ENCODE measurements around the gene KRTAP1-5.
"Not testable (repeated sequence)": the region's sequence is repeated elsewhere in the genome, so short reads cannot be mapped to it uniquely, and the experiment has no call there.

KRTAP1-5 gene

DNA sequence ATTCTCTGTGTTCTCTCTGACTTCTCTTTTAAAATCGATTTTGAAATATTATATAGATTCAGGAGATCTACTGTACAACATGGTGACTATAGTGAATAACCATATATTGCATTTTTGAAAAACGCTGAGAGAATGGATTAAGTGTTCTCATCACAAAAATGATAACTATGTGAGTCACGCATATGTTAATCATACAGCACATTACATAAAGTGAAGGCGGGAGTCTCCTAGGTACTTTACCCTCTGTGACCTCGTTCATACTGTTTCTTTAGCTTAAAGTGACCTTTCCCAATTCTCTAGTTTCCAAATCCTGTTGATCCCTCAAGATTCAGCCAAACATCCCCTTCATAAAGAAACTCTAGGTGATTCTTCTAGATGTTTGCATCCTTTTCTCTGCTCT, 24.2 kb downstream of the KRTAP1-5 start:
- no peak for DNase-seq

- no peak for DNase-seq
Observed at GRCh38 chr17:41001795-41002194, 25.2 kb downstream of the KRTAP1-5 start.

DNA sequence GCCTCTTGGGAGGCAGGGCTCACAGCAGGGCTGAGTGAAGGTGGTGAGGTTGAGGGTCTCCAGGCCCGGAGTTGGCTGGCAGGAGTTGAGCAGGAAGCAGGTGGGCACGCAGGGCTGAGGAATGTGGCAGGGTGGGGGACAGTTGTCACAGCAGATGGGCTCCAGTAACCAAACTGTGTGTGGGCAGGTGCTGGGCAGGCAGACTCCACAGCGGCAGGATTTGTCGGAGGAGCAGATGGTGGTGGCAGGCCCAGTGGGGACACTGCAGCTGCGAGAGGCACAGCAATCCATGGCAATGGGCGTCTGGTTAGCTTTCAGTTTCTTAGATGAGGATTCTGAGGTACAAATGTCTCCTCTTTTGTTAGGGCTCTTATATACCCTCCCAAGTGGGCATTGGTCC, 27.4 kb downstream of the KRTAP1-5 start, which contains the start of gene KRTAP3-2:
TSS of gene KRTAP3-2 (minus strand) at position 344 of the 400 bp plus-strand sequence. CDS start at position 291, 53 bp downstream.
- DNase-seq, result not testable (repeated sequence)

DNA sequence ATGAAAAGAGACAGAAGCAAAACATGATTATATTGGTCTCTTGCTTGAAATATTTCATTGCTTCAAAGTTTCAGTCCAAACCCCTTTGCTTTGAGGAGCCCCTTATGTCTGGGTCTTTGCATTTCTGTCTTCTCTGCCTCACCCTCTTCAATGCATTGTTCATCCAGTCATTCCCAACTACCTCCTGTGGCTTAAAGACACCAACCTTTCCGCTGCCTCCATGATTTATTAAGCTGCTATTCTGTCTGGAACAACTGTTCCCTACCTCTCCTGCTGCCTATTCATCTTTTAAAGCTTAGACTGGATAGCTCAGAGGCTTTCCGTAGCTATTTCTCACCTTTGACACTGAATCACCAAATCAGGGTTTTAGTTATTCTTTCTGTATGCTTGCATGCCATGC, 29.6 kb downstream of the KRTAP1-5 start:
- no peak for DNase-seq

GRCh38 chr17:40996829-40997228, 30.2 kb downstream of the KRTAP1-5 start:
- no peak for DNase-seq

DNA sequence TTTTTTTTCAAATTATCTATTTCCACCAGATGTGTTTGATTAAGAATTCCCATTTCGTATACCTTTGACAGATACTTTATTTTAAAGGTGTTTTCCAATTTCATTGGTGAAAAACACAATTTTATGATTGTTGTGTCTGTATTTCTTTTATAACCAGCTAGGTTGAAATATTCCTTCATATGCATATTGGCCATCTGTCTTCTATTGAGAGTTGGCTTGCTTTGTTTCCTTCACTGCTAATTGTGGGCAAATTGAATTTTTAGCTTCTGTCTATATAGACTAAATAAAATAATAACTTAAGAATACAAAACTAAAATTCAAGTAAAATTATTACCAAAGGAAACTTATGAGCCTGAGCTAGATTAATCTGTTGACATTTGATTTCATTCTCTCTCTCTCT, 31.9 kb downstream of the KRTAP1-5 start:
- DNase-seq, result no peak

DNA sequence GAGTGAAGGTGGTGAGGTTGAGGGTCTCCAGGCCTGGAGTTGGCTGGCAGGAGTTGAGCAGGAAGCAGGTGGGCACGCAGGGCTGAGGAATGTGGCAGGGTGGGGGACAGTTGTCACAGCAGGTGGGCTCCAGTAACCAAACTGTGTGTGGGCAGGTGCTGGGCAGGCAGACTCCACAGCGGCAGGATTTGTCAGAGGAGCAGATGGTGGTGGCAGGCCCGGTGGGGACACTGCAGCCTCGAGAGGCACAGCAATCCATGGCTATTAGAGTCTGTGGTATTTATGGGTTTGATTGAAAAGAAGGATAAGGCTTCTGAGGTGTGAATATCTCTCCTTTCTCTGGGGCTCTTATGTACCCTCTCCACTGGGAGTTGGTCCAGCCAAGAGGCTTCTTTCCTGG, 33.2 kb downstream of the KRTAP1-5 start, which contains the start of gene KRTAP3-3:
TSS of gene KRTAP3-3 (minus strand) at position 326 of the 400 bp plus-strand sequence. CDS start at position 259, 67 bp downstream.
- DNase-seq, result no peak

DNA sequence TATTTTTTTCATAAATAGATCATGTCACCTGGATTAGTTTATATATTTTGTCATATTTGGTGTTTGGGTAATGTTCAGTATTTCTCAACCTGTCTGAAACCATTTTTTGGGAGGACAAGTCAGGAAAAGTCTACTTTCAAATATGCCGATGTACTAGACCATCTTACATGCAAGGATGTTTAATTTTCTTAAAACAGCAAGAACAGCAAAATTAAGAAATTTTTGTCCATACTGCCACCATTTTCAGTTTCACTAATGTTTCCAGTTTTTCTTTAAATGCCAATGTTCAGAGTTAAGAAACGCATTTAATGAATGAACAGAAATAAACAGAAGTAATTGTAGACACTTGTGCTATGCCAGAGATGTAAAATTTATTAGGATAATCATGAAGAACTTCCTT, 33.9 kb downstream of the KRTAP1-5 start:
- DNase-seq, result no peak

DNA sequence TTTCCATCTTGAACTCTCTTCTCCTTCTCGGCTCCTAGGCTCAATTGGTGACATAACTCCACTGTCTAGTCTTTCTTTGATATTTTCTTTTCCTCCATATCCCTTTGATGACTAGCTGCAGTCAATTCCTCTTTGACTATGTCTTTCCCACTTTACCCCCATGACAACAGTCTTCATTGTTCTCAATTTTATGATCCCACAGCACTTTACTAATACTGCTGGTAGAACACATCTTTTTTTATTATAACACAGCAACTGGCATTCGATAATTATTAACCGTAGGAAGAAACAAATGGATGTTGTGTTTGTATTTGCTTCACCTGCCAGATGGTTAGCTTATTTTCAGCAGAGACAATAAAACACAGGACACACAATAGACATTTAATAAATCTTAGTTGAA, 34.3 kb downstream of the KRTAP1-5 start:
- DNase-seq, result no peak

DNA sequence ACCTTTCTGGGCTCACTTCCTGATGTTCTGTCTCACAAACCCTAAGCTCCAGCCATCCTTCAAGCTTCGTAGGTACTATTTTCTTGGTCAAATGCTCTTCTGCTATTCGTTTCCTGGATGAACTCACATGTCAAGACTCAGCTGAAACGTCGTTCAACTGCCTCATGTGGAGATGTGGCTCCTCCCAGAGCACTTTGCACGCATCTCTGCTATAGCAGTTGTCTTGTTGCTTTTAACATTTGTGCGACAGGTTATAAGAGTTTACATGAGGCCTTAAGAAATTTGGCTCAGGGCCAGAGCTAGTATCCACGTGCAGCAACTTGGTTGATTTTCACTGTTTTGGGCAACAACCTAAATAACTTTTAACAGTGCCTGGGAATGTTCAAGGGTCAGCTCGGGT, 40.1 kb downstream of the KRTAP1-5 start:
- no peak for DNase-seq

GRCh38 chr17:40984226-40984625, 42.8 kb downstream of the KRTAP1-5 start, which contains the start of gene KRT40:
Gene KRT40, minus strand, starts transcription at chr17:40984326. Its CDS starts 53 bp downstream, at chr17:40984273.
- DNase-seq, result no peak

- DNase-seq, result no peak
Observed at GRCh38 chr17:40981115-40981514, 45.9 kb downstream of the KRTAP1-5 start.

GRCh38 chr17:40980596-40980995, 46.4 kb downstream of the KRTAP1-5 start:
- DNase-seq, result no peak

DNA sequence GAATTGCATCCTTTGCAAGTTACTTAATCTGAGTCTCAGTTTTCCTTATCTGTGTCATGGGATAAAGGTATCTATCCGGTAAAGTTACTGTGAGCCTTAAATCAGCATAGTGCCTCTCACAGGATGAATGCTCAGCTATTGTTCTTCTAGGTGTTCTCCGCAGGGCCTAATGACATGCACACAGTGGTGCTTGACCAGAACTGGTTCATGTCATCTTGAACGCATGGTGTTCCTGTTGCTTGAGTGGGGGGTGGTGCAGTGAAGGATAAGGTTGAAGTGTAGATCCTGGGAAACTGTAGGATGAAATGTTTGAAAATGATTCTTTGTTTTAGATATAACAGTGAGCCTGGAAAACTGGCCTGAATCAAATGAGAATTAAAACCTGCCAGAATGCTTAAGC, 46.9 kb downstream of the KRTAP1-5 start:
- DNase-seq, result no peak

- no peak for DNase-seq
Observed at GRCh38 chr17:40978575-40979151, 48.3 kb downstream of the KRTAP1-5 start.

Data from activated T-cell treated with anti-CD3 and anti-CD28 coated beads, Interleukin-2, amount 50 U/mL, for 1 hour (primary cell).